Uterus (tissue), 2 donors: ENCODE measurements around the gene PTPRN2.

ENCODE experiments used
- POLR2A ChIP-seq, 2 donors: fragments of 450-650 bp; IDR thresholded peaks; one replicate each; pipeline ENCODE4 v1.6.1; 2016; ENCODE audit warnings: antibody characterized with exemption in 2 of 2, mild to moderate bottlenecking in 1 of 2, moderate library complexity in 1 of 2
- TF ChIP-seq, protein P1 (sequence below), 4 experiments: fragments of 200-600 bp in 2 of 4; fragments of 450-650 bp in 2 of 4; sonication (generic) in 2 of 4; IDR thresholded peaks; one replicate each; pipeline ENCODE4 v1.5.1; 2016 to 2019; ENCODE audit warnings: antibody characterized with exemption in 4 of 4, mild to moderate bottlenecking in 2 of 4, moderate library complexity in 1 of 4

DNA sequence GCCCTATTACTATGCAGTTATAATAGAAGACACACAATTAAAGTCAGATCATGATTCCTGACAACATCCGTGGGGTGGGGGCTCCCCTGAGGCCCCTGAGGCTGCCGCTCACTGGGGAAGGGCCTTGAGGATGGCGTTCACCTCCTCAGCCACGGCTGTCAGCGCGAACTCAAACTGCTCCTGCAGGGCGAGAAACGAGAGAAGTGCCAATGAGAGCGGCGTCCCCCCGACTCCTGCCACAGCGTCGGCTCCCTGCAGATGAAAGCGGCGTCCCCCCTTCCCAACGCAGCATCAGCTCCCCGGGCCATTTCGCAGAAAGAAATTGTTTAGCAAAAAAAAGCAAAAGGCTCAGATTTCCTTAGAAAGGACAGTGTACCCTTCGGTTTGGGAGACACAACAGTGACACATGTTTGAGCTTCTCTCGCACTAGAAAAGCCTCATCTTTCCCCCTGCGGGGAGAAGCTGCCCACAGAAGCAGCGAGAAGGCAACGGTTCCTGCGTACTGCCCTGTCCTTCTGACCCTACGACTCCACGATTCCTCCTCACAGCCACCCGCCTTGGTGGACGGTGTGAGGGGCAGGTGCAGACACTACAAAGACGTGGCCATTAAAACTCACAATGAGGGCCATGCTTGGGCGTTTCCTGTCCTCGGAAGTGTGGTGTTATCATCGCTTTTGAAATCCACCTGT is 1046.9 kb downstream of the PTPRN2 start:
- TF ChIP-seq, protein P1, sequence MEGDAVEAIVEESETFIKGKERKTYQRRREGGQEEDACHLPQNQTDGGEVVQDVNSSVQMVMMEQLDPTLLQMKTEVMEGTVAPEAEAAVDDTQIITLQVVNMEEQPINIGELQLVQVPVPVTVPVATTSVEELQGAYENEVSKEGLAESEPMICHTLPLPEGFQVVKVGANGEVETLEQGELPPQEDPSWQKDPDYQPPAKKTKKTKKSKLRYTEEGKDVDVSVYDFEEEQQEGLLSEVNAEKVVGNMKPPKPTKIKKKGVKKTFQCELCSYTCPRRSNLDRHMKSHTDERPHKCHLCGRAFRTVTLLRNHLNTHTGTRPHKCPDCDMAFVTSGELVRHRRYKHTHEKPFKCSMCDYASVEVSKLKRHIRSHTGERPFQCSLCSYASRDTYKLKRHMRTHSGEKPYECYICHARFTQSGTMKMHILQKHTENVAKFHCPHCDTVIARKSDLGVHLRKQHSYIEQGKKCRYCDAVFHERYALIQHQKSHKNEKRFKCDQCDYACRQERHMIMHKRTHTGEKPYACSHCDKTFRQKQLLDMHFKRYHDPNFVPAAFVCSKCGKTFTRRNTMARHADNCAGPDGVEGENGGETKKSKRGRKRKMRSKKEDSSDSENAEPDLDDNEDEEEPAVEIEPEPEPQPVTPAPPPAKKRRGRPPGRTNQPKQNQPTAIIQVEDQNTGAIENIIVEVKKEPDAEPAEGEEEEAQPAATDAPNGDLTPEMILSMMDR (IDR thresholded peaks at IDR 0.05), result no peak
- no peak for TF ChIP-seq POLR2A (IDR thresholded peaks at IDR 0.05)
